22Rv1 (cell line): ENCODE results near the gene IQGAP1.

Source experiments
- H3K27ac ChIP-seq: fragments of 450-650 bp; 2 replicates; pipeline ENCODE4 v1.5.1; 2017
- CTCF ChIP-seq: fragments of 450-650 bp; IDR thresholded peaks from 2 replicates; pipeline ENCODE4 v1.5.1; 2017; ENCODE audit warnings: mild to moderate bottlenecking
- ZFX ChIP-seq: fragments of 450-650 bp; IDR thresholded peaks from 2 replicates; pipeline ENCODE4 v1.6.1; 2017; ENCODE audit warnings: antibody characterized with exemption, borderline replicate concordance

IQGAP1 gene

DNA sequence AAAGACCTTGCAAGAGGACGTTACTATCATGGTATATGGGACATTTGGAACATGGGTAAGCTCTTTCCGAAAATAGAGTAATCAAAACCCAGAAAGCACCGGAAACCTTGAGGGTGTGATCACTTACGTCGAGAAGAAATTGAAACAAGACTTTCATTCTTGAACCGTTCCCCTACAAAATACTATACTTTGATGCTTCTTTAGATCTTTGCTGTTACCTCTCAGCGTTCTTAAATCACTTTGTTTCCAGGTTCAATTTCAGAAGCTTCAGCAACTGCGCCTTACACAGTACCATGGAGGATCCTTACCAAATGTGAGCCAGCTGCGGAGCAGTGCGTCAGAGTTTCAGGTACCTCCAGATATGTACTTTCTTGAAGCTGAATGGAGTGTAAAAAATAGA is 151.7 kb downstream of the IQGAP1 start:
- H3K27ac ChIP-seq = no peak overlapping the region
- TF ChIP-seq CTCF (no peak), ZFX (no peak)

DNA sequence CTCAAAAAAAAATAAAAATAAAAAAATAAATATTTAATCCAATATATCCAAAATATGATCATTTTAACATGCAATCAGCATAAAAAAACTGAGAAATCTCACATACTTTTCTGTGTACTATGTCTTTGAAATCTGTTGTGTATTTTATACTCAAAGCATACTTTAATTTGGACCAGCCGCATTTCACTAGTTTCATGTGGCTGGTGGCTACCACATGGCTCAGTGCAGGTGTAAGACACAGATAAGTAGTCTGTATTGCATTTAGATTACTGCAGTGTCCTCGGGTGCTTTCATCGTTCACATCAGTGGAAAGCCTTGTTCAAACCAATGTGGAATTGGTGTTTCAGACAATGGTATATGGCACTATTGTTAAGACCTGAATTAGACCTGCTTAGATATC is 152.7 kb downstream of the IQGAP1 start:
- TF ChIP-seq CTCF (no peak), ZFX (no peak)

DNA sequence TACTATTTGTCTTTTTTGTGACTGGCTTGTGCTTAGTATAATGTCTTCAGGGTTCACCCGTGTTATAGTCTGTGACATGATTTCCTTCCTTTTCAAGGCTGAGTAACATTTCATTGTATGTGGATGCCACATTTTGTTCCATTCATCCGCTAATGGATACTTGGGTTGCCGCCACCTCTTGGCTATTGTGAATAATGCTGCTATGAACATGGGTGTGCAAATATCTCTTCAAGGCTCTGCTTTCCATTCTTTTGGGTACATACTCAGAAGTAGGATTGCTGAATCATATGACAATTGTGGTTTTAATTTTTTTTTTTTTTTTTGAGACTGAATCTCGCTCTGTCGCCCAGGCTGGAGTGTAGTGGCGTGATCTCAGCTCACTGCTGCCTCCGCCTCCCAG is 157.1 kb downstream of the IQGAP1 start:
- H3K27ac ChIP-seq = no peak overlapping the region
- TF ChIP-seq ZFX (no peak), CTCF (peak; percentile 47)

More for the DNA sequence above, 152.7 kb downstream of the IQGAP1 start:
- H3K27ac ChIP-seq = no peak overlapping the region

DNA sequence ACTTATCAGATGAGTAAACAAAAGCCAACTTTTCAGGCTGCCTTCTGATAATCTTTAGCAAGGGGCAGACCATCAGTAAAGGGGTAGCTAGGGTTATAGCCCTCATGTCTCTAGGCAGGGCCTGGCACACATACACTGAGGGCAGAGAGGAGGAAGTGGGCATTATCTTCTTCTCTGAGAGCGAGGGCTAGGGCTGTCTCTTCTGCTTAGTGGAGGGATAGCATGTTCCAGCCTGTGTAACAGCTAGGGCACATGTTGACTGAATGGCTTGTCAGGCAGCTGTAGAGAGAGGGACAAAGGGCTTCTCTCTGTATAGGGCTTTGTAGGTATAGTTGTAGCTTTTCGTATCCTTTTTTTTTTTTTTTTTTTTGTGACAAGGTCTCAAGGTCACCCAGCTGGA is 159.5 kb downstream of the IQGAP1 start:
- H3K27ac ChIP-seq = no peak overlapping the region

DNA sequence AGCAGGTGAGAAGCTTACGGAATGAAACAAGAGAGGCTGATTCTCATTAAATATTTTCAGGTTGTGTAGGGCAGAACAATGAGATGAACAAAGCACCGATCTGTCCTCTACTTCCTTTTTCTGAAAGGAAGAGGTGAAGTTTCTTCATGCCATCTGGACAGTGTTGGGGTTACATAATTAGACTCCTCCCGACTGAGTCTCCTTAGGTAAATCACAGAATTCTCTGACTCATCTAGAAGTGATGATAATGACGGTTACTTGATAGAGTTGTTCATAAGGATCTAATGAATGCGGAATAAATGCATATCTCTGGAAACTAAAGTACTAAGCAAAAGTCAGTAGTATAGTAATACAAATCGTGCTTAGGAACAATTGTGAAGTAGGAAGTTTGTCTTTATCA is 162.9 kb downstream of the IQGAP1 start:
- H3K27ac ChIP-seq = no peak overlapping the region
- TF ChIP-seq CTCF = no peak
- no peak for TF ChIP-seq ZFX

More for the DNA sequence above, 159.5 kb downstream of the IQGAP1 start:
- TF ChIP-seq CTCF = no peak
- no peak for TF ChIP-seq ZFX
